Effector CD8-positive, alpha-beta T cell (primary cell): Measurements from ENCODE around the gene ACAD11.
A peak's percentile ranks its signal among the peaks of the same experiment; 100 is the strongest.

Source experiments
- DNase-seq: peaks from one replicate; lab custom pipeline; 2025; lab: John Stamatoyannopoulos, UW

Gene ACAD11

DNA sequence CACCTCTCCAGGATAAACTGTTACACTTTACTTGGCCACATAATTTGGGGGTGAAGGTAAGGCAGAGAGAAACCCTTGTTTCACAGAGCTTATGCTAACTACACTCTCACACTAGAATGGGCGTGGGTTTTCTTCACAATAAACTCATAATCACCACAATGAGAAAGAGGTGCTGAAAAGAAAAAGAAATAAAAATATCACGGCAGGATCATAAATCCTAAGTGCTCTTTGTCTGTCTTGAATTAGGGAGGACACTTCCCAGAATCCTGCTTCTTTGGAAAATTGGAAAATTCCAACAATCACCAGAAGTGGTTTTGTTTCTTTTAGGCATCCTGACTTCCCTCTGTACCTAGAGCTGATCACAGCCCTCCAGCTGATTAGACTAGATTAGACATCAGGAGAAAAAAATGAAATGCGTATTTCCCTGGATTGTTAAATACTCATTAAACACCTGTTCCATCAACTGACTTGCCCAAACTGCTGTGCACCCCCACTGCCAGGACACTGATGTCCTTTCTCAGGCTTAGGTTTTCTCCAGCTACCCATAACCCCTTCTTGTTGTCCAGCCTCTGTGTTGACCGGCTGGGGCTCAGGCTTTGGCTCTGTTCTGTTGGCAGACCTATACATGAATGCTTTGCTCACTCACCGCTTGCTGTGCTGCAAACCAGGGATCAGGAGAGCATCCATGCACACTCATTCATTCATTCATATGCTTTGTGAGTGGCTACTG lies 104.1 kb downstream of the ACAD11 start:
- no peak for DNase-seq

DNA sequence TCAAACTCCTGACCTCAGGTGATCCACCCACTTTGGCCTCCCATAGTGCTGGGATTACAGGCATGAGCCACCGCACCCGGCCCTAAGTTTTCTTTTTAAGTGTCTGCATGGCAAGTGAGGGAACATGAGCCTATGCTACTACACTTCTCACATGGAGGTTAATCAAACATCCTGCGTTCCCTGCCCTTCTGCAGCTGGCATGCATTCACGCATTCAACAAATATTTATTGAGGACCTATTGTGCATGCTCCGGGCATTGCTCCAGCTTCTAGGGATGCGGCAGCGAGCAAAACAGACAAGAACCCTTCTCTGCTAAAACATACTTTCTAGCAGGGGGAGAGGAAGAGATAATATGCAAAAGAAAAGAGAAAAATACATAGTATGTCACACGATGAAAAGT lies 105.2 kb downstream of the ACAD11 start:
- no peak for DNase-seq

DNA sequence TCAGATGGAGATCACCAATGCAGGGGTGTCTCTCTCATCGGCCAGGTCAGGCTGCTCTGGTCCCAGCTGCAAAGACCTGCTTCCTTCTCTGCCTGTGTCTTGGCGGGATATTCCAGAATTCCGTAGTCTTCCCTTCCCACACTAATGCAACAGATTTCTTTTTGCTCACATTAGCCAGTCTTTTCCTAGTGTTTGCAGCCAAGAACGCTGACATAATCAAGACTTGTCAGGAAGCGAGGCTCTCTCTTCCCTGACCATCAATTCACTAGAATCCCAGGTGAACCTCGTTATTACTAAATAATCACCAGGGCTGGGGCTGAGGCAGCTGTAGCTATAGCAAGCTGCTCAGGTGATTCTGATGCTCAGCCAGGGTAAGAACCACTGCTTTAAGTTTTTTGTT lies 105.8 kb downstream of the ACAD11 start:
- DNase-seq: no peak

DNA sequence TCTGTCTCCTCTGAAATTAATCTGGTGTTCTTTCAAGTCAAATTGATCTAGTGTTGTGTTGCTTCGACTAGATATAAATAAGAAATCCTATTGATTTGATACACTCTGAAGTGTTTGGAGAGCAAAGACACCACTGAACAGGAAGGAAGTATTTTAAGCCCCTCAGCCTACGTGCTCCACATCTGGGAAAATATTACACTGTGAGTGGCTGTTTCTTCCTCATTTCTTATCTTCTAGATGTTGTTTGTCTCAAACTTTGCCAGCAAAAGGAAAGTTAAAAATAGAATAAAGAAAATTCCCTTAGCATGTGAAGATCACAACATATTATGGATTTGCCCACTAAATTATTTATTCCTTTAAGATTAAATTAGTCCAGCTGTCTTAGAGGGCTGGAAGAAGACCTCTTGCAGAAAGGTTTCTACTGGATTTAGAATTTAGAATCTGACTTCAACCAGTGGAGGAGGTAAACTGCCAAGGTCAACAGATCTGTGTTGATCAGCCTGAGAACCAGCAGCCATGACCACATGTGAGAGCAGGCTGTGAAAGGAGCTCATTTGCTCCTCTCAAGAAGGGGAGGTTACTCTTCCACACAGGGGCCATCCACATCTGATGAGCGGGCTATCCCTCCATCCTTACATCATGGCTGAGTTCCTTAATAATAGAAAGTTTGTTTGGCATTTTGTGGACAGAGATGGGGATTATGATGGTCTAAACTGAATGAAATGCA lies 108.9 kb downstream of the ACAD11 start:
- no peak for DNase-seq

DNA sequence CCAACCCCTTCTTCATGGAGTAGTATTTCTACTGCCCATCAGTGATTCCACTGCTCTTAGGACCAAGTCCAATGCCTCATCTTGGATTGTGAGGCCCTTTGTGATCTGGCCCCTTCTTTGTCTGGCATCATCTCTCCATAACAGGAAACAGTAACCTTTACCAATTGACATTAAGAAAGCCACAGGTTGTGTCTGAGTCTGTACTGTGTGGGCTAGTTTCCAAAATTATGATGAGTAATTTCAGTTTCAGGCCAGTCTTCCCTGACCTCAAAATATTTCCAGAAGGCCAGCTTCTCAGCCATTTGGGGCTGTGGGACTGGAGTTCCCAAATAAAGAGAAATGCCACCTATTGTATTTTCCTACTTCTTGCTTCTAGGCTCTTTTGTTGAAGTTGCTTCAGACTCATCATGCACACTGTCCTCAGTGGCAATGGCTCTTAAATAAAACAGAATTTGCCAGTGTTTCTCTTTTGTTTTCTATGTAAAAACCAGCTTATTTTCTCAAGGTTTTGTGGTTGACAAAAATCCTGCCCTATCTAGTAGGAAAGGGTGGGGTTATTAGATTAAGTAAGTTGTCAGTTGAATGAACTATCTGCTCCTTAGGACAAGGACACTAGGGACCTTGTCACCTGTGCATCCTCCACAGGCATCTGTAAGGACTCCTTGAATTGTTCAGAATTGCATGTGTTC lies 109.6 kb downstream of the ACAD11 start:
- DNase-seq: no peak

DNA sequence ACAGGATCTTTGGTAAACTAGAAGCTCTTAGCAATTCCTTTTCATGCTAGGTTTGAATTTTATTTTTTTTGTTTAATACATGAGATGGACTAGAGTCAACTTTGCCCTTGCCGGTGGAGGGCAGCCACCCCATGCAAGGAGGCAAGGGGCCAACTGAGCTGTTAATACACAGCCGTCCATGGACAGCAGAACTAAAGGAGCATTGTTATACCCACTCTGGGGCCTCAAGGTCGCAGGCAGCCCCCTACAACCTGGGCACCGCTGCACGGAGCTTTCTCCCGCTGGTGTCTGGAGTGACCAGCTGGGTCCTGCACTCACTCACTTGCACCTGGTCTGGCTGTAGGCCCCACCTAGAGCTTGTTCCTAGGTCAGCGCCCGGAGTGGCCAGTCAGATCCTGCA lies 110.4 kb downstream of the ACAD11 start:
- DNase-seq: no peak

DNA sequence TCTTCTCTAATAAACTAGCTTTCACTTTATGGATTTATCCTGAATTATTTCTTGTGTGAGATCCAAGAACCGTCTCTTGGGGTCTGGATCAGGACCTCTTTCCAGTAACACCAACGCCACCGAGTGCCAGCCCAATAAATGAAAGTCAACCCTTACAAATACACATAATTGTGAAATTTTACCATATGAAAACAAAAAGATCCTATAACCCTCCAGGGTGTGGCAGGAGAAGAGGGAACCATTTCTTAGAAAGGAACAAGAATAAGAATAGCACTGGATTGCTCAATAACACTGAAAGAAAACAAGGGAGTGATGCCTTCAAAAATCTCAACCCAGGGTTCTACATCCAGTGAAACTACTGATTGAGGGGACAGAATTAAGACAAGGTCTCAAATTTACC lies 114.1 kb downstream of the ACAD11 start:
- no peak for DNase-seq

DNA sequence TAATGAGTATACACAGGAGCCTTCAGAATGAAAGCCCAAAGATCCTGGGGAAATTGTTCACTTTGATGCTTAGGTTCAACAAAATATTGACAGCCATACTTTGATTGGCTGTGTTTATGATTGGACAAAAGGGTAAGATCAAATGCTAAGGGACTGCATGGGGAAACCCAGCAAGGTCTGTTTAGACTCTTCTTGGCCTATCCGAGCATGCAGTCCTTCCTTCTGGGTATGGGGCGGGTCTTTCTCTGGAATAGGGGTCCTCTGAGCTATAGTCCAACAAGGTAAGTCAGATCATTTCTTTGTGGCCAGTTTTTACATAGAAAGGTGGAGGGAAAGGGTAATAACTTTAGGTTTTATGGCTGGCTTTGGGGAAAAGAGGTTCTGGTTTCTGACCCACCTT lies 115.5 kb downstream of the ACAD11 start:
- no peak for DNase-seq

DNA sequence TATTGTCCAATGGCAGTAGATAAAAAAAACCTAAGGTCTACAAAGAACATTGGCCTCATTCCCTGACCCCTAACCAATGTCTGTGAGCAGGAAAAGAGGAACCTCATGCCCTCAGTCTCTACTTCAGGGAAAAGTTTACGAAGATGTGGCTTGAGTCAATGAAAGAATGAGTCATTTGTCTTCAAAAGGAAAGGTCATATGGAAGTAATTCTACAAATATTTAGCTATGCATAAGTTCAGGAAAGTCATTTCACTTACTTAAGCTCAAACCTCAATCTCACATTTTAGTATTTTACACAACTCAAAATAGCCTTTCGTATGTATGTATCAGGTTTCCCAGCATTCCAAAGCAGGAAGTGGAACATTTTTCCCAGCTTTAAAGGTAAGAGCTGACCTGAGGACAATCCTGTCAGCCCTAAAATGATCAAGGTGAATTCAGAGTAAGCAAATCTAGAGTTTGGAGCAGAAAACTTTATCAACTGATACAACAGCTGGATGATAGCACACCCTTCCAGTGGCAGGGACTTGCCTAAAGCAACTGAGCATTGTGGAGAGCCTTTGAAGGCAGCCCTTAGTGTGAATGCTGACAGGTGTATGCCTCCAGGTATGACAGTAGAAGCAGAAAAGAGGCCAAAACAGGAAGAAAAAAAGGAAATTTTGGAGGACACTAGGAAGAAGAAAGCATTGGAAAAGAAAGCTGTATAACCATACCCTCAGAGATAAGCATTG lies 116.4 kb downstream of the ACAD11 start:
- no peak for DNase-seq

DNA sequence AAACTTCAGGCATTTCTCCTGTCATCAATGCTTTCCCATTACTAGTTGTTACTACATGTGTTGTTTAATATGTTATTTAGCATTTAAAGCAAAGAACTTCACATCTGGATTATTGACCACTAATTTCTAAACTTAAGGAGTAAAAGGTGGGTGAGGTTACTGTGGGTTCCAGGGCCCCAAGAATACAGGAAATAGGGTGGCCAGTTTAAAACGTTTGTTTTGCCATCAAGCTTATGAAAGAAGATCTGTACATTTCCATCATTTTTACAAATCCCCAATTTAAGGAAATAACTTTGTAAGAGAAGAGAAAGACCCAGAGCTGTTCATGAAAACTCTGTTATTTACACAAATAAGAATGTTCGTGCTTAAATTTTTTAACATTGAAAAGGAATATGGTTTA lies 117.0 kb downstream of the ACAD11 start:
- DNase-seq: no peak

DNA sequence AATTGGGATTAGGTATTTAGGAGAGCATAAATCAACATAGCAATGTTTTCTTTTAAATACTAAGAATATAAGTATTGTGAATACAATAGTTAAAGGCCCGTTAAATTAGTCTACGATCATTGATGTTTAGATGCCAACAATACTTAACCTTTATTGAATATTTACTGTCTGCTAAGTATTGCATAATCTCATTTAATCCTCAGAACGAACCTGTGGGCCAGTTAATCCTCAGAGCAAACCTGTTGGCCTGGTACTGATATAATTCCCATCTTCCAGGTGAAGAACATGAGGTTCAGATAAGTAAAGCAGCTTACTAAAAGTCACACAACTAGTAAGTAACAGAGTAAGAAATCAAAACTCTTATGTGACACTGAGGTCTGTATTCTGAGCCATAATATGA lies 119.9 kb downstream of the ACAD11 start:
- no peak for DNase-seq

DNA sequence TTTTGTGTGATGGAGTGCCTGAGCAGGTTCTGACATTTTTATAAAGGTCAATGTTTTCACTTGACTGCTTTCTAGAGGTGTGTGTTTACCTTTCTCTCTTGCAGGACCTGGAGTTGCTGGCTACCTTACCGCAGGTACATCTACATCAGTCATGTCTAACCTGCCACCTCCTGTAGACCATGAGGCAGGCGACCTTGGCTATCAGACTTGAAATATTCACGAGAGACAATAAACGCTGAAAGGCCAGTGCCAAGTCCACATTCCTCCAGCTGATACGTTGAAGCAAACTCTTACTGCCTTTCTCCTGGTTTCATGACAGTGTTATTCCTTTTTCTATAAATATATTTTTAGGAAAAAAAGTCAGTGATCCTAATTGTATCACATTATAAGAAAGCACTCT lies 121.5 kb downstream of the ACAD11 start:
- no peak for DNase-seq

DNA sequence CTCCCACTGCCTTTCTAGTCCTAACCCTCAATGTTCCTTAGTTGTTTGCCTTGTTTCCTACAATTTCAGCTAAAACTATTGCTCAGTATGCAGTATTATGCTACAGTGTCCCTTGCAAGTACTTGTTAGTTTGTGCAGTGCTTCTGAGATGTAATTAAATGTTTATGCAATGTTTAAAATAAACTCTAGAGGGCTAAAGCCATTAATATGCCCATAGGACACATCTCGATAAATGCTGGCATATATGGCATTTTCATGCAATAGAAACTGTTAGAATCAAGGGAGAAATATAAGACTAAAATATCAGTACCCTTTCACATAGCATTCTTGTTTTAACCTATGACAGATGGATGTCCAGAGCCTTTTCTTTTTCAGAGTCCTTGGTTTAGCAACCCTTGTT lies 122.3 kb downstream of the ACAD11 start:
- DNase-seq: no peak

DNA sequence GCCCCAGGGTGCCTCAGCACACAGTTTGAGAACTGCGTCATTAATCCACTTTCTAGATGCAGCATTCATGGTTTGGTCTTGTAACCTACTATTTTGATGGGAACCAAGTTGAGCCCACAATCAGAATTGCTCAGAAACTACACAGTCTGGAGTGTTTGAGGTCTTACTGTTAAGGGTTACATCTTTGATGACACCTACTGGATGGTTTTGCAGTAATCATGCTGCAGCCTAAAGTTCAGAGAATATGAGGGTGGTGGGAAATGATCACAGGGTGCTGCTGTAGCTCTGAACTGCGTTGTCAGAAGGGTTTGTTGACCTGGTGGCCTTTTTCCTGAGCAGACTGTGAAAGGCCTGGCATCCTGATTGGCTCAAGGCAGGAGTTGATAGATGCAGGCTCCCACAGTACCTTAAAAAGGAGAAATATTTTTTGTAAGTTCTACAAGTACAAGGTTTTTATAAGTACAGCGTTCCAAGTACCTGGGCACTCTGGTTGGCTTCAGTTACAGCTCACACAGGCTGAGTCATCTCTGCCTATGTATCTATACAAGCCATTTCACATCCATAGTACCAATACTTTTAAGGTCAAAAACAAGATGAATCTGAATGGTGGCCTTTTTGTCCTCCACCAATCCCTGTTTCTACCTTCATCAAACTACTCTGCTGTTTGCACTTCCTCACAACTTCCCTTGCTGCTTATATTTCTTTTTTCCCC lies 123.0 kb downstream of the ACAD11 start:
- DNase-seq: no peak

DNA sequence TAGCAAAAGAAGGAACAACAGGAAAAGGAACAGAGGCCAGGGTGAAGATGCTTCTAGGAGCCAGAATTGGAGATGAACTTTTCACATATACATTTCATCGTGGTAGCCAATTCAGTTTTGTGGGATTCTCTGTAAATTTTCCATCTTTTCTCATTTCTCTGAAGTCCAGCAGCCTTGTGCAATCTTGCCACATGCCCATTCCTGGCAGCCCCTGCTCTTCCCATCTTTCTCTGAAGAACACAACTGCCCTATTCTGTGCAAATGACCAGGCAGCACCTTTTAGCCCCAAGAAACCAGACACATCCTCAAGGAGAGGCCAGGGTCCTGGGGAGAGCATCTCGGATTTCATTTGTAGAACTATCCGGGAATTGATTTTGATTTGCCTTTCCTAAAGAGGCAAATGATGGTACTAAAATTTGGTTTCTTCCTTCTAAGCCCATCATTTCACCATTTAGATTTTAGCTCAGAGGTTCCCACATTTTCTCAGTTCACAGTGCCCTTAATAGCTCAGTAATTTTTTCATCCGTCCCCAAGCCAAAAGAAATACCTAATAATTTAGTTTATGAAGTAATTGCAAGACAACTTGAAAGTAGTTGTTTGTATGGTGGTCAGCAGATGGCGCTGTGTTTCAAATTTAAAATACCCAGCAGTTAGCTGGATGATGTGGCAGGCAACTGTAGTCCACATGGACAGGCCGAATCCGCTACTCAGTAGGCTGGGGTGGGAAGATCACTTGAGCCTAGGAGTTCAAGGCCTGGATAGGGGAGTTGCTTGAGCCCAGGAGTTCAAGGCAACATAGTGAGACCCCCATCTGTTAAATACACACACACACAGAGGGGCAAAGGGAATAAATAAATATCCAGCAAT lies 123.8 kb downstream of the ACAD11 start:
- peak; percentile 6 for DNase-seq

DNA sequence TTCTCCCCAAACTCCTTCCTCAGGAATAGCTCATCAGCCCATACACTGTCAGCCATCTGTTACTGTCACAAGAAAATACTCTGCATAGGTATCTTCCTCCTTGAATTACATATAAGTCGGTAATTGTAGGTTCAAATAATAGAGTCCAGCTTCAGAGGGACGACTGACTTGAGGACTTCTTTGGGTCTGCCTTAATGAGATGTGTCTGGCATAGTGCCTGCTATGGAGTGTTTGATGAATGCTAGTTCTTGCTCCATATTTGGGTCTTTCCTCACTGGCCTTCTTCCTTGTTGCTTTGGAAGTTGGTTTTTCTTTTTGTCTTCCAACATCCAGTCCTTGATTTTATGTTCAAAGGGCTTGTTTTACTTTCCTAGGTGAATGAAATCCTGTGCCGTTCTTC lies 129.0 kb downstream of the ACAD11 start:
- no peak for DNase-seq

DNA sequence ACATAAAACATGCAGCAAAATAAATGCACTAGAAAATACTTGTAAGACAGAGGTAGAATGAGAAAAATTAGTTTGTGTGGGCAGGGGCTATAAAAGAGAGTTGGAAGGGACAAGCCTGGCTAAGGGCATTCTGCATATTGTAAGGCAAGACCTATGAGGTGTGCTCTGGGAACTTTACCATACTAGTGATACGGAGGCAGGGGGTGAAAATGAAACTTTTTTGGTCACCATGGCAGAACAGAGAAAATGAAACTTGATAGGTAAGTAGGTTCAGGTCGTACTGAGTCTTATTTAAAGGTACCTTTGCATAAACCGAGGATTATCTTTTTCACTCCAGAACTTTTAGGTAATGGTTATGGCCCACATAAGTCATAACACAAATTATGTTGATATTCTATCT lies 137.3 kb downstream of the ACAD11 start:
- no peak for DNase-seq

DNA sequence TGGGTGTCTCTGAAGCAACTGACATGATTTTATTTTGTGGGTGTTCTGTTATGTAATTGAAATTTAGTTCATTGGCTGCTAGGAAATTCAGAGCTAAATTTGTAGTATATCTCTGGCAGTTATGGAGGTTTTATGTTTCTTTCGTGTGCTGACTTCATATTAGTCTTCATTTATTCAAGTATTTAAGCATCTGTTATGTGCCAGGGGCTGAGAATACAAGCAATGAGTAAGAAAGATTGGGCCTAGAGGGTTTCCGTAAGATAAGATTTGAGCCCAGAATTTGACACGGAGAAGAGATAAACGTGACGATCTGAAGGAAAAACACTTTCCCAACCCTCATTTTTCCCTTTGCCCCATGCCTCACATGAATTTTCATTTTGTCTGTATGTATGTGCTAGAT lies 137.7 kb downstream of the ACAD11 start:
- no peak for DNase-seq

DNA sequence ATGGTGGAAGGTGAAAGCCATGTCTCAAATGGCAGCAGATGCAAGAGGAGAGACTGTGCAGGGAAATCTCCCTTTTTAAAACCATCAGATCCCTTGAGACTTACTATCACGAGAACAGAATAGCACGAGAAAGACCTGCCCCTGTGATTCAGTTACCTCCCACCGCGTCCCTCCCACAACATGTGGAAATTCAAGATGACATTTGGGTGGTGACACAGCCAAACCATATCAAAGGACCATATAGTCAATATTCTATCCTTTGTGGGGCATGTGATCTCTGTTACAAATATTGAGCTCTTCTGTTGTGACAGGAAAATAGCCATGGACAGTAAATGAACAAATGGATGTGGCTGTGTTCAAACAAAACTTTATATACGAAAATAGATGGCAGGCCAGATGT lies 139.7 kb downstream of the ACAD11 start:
- DNase-seq: no peak

DNA sequence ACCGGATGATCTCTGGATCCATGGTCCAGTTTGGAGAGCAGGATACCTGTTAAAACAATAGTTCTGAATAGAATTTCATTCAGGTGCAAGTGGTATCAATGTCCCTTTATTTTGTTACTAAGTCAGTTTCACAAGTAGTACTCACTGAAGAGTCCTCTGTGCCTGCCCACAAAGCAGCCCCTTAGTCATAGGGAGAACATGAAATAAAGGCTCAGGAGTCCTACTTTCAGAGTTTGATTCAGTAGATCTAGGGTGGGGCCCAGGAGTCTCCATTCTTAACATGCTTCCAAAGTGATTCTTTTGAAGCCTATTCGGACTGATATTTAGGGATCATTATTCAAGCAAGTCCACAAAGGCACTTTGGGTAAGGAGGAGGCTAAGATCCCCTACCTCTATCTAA lies 142.3 kb downstream of the ACAD11 start:
- DNase-seq: no peak

DNA sequence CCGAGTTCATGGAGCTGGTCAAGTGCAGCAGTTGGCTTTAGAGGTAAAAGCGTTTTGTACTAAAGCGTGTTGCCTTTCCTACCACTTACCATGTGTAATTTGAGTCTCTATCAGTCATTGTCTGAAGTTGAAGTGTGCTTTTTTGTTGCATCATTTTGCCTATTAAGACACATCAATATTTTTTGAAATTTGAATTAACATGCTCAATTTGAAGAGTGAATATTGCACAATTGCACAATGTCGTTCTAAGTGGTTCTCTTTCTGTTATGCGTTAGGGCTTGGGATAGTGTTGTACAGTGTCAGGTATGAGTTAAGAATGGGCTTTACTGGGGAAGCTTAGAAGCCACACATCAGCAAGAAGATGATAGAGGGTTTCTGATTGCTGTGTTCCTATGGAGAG lies 146.6 kb downstream of the ACAD11 start:
- no peak for DNase-seq
